ENCODE data around the gene ARL11.

The ARL11 gene

DNA sequence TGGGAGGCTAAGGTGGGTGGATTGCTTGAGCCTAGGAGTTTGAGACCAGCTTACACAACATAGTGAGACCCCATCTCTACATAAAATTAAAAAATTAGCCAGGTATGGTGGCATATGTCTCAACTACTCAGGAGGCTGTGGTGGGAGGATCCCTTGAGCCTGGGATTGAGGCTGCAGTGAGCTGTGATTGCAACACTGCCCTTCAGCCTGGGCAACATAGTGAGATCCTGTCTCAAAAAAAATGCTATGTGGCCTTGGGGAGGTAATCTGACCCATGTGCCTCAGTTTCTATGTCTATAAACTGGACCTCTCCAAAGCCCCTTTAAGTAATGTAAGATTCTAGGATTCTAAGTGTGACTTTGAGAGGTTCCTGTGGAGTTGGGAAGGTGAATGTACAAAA is 25.2 kb downstream of the ARL11 start:
- TF ChIP-seq, protein P1, sequence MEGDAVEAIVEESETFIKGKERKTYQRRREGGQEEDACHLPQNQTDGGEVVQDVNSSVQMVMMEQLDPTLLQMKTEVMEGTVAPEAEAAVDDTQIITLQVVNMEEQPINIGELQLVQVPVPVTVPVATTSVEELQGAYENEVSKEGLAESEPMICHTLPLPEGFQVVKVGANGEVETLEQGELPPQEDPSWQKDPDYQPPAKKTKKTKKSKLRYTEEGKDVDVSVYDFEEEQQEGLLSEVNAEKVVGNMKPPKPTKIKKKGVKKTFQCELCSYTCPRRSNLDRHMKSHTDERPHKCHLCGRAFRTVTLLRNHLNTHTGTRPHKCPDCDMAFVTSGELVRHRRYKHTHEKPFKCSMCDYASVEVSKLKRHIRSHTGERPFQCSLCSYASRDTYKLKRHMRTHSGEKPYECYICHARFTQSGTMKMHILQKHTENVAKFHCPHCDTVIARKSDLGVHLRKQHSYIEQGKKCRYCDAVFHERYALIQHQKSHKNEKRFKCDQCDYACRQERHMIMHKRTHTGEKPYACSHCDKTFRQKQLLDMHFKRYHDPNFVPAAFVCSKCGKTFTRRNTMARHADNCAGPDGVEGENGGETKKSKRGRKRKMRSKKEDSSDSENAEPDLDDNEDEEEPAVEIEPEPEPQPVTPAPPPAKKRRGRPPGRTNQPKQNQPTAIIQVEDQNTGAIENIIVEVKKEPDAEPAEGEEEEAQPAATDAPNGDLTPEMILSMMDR (conservative IDR thresholded peaks at IDR 0.05; ENCODE audit: low read depth, low read length), result no peak
- no peaks in the 10 kb centered on the region for H3K4me1 ChIP-seq (ENCODE audit: low read depth, poor library complexity, severe bottlenecking)
- H3K27ac ChIP-seq, result no peak overlapping the region
- H3K27me3 ChIP-seq (ENCODE audit: insufficient read depth, low read depth), result no peaks in the 10 kb centered on the region
- no peak overlapping the region for H2AFZ ChIP-seq (ENCODE audit: low read depth)
- no peak overlapping the region for H3K9ac ChIP-seq
- no peaks in the 10 kb centered on the region for H3K79me2 ChIP-seq (ENCODE audit: insufficient read depth, low read depth)
- H3K4me3 ChIP-seq (IDR thresholded peaks at IDR 0.05; ENCODE audit: insufficient read depth, low read depth, low read length), result no peak overlapping the region
- H3K4me2 ChIP-seq, result no peak overlapping the region
- no peaks in the 10 kb centered on the region for H4K20me1 ChIP-seq (ENCODE audit: insufficient read depth)
- H3K36me3 ChIP-seq (ENCODE audit: insufficient read depth), result no peaks in the 10 kb centered on the region

DNA sequence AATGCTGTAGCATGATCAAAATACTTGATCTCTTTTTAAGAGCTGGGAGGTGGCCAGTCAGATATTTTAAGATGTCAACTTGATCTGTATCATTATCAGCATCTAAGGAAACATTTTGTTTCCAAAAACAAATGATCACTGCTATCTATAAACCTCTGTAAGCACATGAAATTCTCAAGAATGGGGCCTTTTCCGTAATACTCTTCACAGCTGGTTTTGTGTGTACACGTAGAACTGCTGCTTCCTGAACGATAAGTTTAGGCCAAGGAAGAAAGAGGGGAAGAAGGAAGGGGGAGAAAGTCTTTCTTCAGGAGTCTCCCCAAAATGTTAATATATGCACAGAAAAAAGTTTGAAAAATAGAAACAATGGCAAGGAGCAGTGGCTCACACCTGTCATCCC is 25.7 kb downstream of the ARL11 start:
- no peaks in the 10 kb centered on the region for H4K20me1 ChIP-seq (ENCODE audit: insufficient read depth)
- no peak overlapping the region for H3K4me3 ChIP-seq (IDR thresholded peaks at IDR 0.05; ENCODE audit: insufficient read depth, low read depth, low read length)
- no peaks in the 10 kb centered on the region for H3K36me3 ChIP-seq (ENCODE audit: insufficient read depth)
- TF ChIP-seq, protein P1 (conservative IDR thresholded peaks at IDR 0.05; ENCODE audit: low read depth, low read length), result no peak
- no peak overlapping the region for H3K9ac ChIP-seq
- H3K27ac ChIP-seq, result no peak overlapping the region
- H3K4me1 ChIP-seq (ENCODE audit: low read depth, poor library complexity, severe bottlenecking), result no peaks in the 10 kb centered on the region
- no peaks in the 10 kb centered on the region for H3K79me2 ChIP-seq (ENCODE audit: insufficient read depth, low read depth)
- H2AFZ ChIP-seq (ENCODE audit: low read depth), result no peak overlapping the region
- H3K27me3 ChIP-seq (ENCODE audit: insufficient read depth, low read depth), result no peaks in the 10 kb centered on the region
- no peak overlapping the region for H3K4me2 ChIP-seq

DNA sequence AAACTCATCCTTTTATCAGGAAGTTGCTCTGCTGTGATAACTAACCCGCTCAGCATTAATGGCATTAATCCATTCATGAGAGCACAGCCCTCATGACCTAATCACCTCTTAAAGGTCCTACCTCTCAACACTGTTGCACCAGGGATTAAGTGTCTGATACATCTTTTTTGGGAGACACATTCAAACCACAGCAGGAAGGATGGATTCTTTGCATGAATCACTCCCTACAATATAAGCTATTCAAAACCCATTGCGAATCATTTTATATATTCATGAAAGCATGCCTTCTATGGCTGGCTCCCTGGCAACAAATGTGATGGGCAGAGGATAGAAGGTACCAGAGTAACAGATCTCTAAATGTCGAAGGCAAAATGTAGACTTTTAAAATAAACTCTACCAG is 27.6 kb downstream of the ARL11 start:
- no peaks in the 10 kb centered on the region for H3K27me3 ChIP-seq (ENCODE audit: insufficient read depth, low read depth)
- H3K36me3 ChIP-seq (ENCODE audit: insufficient read depth), result no peaks in the 10 kb centered on the region
- no peak overlapping the region for H3K4me2 ChIP-seq
- H4K20me1 ChIP-seq (ENCODE audit: insufficient read depth), result no peaks in the 10 kb centered on the region
- no peak overlapping the region for H3K27ac ChIP-seq
- TF ChIP-seq, protein P1 (conservative IDR thresholded peaks at IDR 0.05; ENCODE audit: low read depth, low read length), result no peak
- no peak overlapping the region for H3K9ac ChIP-seq
- H2AFZ ChIP-seq (ENCODE audit: low read depth), result no peak overlapping the region
- no peak overlapping the region for H3K4me3 ChIP-seq (IDR thresholded peaks at IDR 0.05; ENCODE audit: insufficient read depth, low read depth, low read length)
- no peaks in the 10 kb centered on the region for H3K79me2 ChIP-seq (ENCODE audit: insufficient read depth, low read depth)
- H3K4me1 ChIP-seq (ENCODE audit: low read depth, poor library complexity, severe bottlenecking), result no peaks in the 10 kb centered on the region

DNA sequence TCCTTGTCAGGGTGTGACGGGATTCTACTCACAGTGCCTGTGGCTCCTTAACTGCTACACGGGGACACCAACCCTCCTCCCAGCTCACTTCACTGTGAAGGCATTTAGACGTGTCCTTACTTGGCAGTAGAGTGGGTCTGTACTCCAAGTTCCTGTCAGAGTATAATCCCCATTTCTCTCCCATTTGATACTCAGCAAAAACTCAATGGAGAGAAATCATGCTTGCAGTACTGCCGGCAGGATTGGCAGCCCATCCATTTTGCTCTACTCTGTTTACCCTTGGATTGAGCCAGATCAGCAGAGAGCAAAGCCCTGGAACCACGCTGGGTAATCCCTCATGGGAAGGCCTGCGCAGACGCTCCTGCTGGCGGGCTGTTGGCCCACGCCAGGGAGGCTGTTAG is 28.9 kb downstream of the ARL11 start:
- Histone ChIP-seq H3K9ac (no peak overlapping the region), H3K27ac (no peak overlapping the region), H3K36me3 (ENCODE audit: insufficient read depth) (no peaks in the 10 kb centered on the region), H2AFZ (ENCODE audit: low read depth) (no peak overlapping the region), H3K27me3 (ENCODE audit: insufficient read depth, low read depth) (no peaks in the 10 kb centered on the region), H4K20me1 (ENCODE audit: insufficient read depth) (no peaks in the 10 kb centered on the region), H3K4me2 (no peak overlapping the region), H3K79me2 (ENCODE audit: insufficient read depth, low read depth) (no peaks in the 10 kb centered on the region), H3K4me3 (IDR thresholded peaks at IDR 0.05; ENCODE audit: insufficient read depth, low read depth, low read length) (no peak overlapping the region), H3K4me1 (ENCODE audit: low read depth, poor library complexity, severe bottlenecking) (no peaks in the 10 kb centered on the region)
- TF ChIP-seq, protein P1 (conservative IDR thresholded peaks at IDR 0.05; ENCODE audit: low read depth, low read length), result no peak

DNA sequence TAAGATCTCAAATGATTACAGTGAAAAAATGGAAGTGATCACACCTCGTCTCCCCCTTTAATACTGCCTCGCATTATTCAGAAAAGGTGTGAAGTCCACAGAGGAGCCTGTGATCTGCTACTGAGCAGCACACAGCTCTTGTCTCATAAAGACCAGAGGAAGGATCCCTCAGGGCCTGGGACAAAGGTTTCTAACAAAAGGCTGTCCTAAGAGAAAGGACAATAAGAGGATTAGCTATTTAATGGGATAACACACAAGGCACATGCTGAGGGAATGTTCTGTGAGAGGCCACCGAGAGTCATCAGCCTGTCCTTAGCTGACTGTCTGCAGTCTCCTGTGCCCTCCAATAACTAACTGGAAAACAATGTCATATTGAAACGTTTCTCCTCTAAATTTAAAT is 36.3 kb downstream of the ARL11 start:
- Histone ChIP-seq H4K20me1 (ENCODE audit: insufficient read depth) (no peaks in the 10 kb centered on the region), H3K36me3 (ENCODE audit: insufficient read depth) (no peaks in the 10 kb centered on the region), H3K9ac (no peak overlapping the region), H3K4me3 (IDR thresholded peaks at IDR 0.05; ENCODE audit: insufficient read depth, low read depth, low read length) (no peak overlapping the region), H2AFZ (ENCODE audit: low read depth) (no peak overlapping the region), H3K27me3 (ENCODE audit: insufficient read depth, low read depth) (no peaks in the 10 kb centered on the region), H3K4me2 (no peak overlapping the region), H3K27ac (no peak overlapping the region), H3K4me1 (ENCODE audit: low read depth, poor library complexity, severe bottlenecking) (no peaks in the 10 kb centered on the region), H3K79me2 (ENCODE audit: insufficient read depth, low read depth) (no peaks in the 10 kb centered on the region)
- TF ChIP-seq, protein P1 (conservative IDR thresholded peaks at IDR 0.05; ENCODE audit: low read depth, low read length), result no peak
